Choroid plexus epithelial cell (primary cell): Measurements from ENCODE around the gene CHD8.
"Not testable (repeated sequence)": the region's sequence is repeated elsewhere in the genome, so short reads cannot be mapped to it uniquely, and the experiment has no call there.

ENCODE experiments used
- DNase-seq: peaks from one replicate; pipeline ENCODE4 v3.0.0-alpha.2; 2010; ENCODE audit warnings: low read depth
- H3K4me3 ChIP-seq: 2 replicates; pipeline ENCODE4 v1.5.1; 2011; ENCODE audit warnings: low read depth, mild to moderate bottlenecking, control low read depth, low read length, moderate library complexity
- CTCF ChIP-seq: conservative IDR thresholded peaks from 2 replicates; pipeline ENCODE4 v1.5.1; 2011; ENCODE audit warnings: low read depth, mild to moderate bottlenecking, control low read depth, inconsistent platforms, low read length, moderate library complexity

Gene CHD8

GRCh38 chr14:21373980-21374379 is 81.9 kb downstream of the CHD8 start:
- no peak for TF ChIP-seq CTCF
- no peak for DNase-seq
- H3K4me3 ChIP-seq, result no peak overlapping the region

- DNase-seq, H3K4me3 ChIP-seq: not testable (repeated sequence)
Observed at GRCh38 chr14:21372814-21373213, 83.1 kb downstream of the CHD8 start.

GRCh38 chr14:21369949-21370679 is 85.8 kb downstream of the CHD8 start:
- no peak overlapping the region for H3K4me3 ChIP-seq
- no peak for TF ChIP-seq CTCF
- no peak for DNase-seq

- no peak overlapping the region for H3K4me3 ChIP-seq
- no peak for DNase-seq
- no peak for TF ChIP-seq CTCF
Observed at GRCh38 chr14:21367582-21368144, 88.3 kb downstream of the CHD8 start.

- H3K4me3 ChIP-seq, result no peak overlapping the region
- DNase-seq, result no peak
- TF ChIP-seq CTCF, result no peak
Observed at GRCh38 chr14:21356511-21356910, 99.4 kb downstream of the CHD8 start.

- no peak for DNase-seq
- no peak overlapping the region for H3K4me3 ChIP-seq
- TF ChIP-seq CTCF, result no peak
Observed at GRCh38 chr14:21352587-21352986, 103.3 kb downstream of the CHD8 start.

GRCh38 chr14:21350539-21350938 is 105.4 kb downstream of the CHD8 start:
- no peak for DNase-seq
- no peak overlapping the region for H3K4me3 ChIP-seq
- no peak for TF ChIP-seq CTCF
